ENCODE measurements around the gene PAFAH1B1.
A peak's percentile ranks its signal among the peaks of the same experiment; 100 is the strongest.
"Not testable (repeated sequence)": the region's sequence is repeated elsewhere in the genome, so short reads cannot be mapped to it uniquely, and the experiment has no call there.

Gene PAFAH1B1
- total RNA-seq, result 184 to 236 reads per million in 2 donors

- peak; percentile 87 to 96 (median 94) for DNase-seq
These were observed at the start of gene PAFAH1B1 for GRCh38 chr17:2592971-2593820. TSS of gene PAFAH1B1 (plus strand) at chr17:2593654. CDS start at chr17:2638289, 44,635 bp downstream.

GRCh38 chr17:2545393-2545792, 48.1 kb upstream of the PAFAH1B1 start:
- DNase-seq, result no peak

GRCh38 chr17:2547176-2547575, 46.3 kb upstream of the PAFAH1B1 start:
- DNase-seq, result no peak

- DNase-seq, result not testable (repeated sequence)
These were observed 45.4 kb upstream of the PAFAH1B1 start for GRCh38 chr17:2548026-2548425.

DNA sequence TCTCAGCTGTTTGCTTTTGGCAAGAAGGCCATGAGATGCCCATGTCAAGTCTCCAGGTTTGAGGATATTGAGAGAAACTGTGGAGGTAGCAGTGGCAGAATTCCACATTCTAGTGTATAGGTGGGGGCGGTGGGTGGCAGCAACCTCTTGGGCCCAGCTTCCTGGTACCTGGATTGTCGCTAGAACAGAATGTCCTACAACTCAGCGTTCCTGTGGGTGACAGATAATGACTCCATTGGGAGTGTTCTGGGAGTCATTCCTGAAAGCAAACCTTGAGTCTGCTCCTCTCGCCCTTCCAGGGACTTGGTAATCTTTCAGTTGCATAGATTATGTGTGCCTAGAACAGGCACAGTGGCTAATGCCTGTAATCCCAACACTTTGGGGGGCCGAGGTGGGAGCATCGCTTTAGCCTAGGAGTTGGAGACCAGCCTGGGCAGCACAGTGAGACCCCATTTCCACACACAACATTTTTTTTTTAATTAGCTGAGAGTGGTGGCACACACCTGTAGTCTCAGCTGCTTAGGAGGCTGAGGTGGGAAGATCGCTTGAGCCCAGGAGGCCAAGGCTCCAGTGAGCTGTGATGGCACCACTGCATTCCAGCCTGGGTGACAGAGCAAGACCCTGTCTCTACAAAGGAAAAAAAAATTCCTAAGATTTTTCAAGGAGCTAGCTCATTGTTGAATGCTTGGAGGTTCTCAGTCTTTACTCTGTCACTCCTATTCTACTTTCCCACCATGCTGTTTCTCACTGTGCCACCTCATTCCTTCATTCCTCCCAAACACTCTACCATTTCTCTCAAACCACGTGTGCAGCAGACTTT, 43.9 kb upstream of the PAFAH1B1 start:
- DNase-seq, result no peak

GRCh38 chr17:2551493-2551892, 42.0 kb upstream of the PAFAH1B1 start:
- DNase-seq, result no peak

DNA sequence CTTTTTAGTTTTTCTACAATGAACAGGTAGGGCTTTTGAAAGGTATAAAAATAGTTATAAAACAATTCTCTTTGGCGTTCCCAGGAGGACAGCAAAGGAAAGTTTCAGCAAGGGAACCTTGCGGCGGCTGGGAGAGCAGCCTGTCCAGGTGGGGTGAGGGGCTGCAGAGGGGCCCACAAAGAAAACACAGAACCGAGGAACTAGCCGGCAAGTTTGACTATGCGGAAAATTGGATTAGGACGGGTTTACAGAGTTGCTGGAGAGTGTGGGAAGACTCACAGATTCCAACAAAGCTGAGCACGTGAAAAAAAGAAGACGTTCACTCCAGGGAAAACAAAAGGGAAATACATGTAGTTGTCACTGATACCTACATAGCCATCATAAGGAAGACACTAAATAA, 41.5 kb upstream of the PAFAH1B1 start:
- DNase-seq, result no peak

GRCh38 chr17:2560658-2561057, 32.8 kb upstream of the PAFAH1B1 start:
- DNase-seq, result no peak

GRCh38 chr17:2562162-2562858, 31.1 kb upstream of the PAFAH1B1 start:
- no peak for DNase-seq

DNA sequence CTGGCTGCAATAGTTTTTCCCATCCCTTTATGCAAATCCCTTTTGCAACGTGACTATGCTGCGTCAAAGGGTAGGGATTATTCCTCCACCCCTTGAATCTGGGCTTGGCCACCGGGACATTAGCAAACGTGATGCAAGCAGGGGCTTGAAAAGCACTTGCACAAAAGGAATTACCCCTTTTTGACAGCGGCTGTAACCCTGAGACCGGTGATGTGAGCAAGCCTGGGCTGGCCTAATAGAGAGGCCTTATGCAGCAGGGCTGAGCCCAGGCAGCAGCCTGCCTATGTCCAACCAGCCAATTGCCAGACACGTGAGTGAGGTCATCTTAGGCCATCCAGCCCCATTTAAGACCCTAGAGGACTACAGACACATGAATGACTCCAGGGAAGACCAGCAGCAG, 30.4 kb upstream of the PAFAH1B1 start:
- DNase-seq, result no peak

- DNase-seq, result no peak
These were observed 29.9 kb upstream of the PAFAH1B1 start for GRCh38 chr17:2563543-2563942.

DNA sequence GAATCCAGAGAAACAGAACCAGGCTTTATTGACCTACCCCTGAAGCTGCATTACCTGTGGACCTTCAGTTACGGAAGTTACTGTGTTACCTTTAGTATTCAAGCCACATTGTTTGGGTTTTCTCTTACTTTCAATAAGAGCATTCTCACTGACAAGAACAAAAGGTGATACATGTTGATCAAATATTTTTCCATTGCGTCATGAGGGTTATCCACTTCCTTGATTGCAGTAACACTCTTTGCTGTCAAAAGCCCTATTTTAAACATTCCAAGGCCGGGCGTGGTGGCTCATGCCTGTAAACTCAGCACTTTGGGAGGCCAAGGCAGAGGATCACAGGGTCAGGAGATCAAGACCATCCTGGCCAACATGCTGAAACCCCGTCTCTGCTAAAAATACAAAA, 28.6 kb upstream of the PAFAH1B1 start:
- no peak for DNase-seq

DNA sequence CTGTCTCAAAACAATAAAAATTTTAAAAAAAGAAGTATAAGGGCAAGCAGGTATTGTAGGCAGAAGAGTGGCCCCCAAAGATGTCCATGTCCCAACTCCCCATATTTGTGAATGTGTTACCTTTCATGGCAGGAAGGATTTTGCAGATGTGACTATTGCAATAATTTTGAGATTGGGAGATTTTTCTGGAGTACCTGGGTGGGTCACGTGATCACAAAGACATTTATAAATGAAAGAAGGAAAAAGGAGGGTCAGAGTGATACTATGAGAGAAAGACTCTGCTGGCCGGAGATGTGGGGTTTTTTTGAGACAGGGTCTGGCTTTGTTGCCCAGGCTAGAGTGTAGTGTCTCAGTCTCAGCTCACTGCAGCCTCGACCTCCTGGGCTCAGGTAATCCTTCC, 27.4 kb upstream of the PAFAH1B1 start:
- DNase-seq, result no peak

DNA sequence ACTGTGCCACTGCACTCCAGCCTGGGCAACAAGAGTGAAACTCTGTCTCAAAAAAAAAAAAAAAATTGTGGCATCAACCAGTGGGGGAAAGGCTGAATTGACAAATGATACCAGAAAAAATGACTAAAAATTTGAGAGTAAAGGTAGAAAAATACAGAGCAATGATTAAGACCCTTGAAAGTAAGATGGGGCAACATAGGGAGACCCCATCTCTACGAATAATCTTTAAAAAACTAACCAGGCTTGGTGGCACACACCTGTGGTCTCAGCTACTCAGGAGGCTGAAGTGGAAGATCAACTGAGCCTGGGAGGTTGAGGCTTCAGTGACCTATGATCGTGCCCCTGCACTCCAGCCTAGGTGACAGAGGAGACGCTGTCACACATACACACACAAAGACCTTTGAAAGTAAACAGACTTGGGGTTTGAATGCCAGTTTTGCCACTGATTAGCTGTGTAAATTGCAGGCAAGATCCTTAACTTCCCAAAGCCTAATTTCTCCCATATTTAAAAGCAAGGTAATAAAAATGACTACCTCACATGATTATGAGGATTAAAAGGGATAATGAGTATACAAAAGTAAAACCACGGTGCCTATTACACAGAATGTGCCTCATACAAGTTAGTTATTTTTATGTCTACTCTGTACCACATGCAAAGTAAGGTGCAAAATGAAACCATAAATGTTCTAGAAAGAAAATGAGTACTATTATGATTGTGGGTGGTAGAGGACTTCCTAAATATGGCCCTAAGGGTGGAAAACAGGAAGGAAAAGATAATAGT, 21.7 kb upstream of the PAFAH1B1 start:
- DNase-seq, result peak in 1 of 5 experiments; percentile 6

DNA sequence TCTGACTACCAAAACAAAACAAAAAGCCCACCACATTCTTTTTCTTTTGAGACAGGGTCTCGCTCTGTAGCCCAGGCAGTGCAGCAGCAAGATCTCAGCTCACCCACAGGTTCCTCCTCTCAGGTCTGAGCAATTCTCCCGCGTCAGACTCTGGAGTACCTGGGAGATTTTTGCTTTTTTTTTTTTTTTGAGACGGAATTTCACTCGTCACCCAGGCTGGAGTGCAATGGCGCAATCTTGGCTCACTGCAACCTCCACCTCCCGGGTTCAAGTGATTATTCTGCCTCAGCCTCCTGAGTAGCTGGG, 21.2 kb upstream of the PAFAH1B1 start:
- not testable (repeated sequence) for DNase-seq

DNA sequence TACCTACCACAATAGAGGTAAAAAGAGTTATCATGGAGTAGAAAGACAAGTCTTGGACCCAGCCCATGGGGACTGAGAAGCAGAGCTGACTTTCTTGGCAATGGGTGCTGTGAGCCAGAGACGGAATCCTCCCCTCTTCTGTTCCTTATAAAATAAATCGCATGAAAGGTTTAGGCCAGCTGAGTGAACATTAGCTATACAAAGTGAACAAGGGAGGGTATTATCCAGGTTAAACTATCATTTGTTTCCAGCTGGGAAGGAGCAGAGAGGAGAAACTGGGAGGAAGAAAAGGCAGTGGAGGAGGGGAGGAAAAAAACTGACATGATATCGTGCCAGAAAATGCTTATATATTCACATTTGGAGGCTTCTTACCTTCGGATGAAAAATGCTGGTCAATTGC, 13.3 kb upstream of the PAFAH1B1 start:
- no peak for DNase-seq

- DNase-seq, result no peak
These were observed 12.8 kb upstream of the PAFAH1B1 start for GRCh38 chr17:2580661-2581060.

GRCh38 chr17:2582493-2582892, 11.0 kb upstream of the PAFAH1B1 start:
- DNase-seq, result no peak

DNA sequence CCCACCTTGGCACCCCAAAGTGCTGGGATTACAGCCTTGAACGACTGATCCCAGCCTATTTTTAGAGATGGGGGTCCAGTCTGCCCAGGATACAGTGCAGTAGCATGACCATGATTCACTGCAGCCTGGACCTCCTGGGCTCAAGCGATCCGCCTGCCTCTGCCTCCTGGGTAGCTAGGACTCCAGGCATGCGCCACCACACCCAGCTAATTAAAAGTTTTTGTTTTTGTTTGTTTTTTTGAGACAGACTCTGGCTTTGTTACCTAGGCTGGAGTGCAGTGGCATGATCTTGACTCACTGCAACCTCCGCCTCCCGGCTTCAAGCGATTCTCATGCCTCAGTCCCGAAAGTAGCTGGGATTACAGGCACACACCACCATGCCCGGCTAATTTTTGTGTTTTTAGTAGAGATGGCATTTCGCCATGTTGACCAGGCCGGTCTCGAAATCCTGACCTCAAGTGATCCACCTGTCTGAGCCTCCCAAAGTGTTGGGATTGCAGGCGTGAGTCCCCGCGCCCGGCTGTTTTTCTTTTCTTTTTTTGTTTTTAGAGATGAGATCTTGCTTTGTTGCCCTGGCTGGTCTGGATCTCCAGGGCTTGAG, 2.3 kb upstream of the PAFAH1B1 start:
- no peak for DNase-seq

- peak; percentile 67 to 90 (median 77) for DNase-seq
These were observed 617 bp downstream of the PAFAH1B1 start for GRCh38 chr17:2593821-2594721.

All from T-helper 2 cell (primary cell).